ENCODE data around the gene GPATCH8. TPM values are rescaled to one million over a fixed set of nuclear protein-coding genes. Genes with fewer than 3 reads are reported as not detected.
"Not testable (repeated sequence)": the region's sequence is repeated elsewhere in the genome, so short reads cannot be mapped to it uniquely, and the experiment has no call there.

Gene GPATCH8
- total and polyA plus RNA-seq, 9 of the 15 experiments (the other 6 are each of a cell fraction or from before 2014, with no cell fraction given), result 10.6 to 29.6 (median 13.2) TPM

GRCh38 chr17:44511241-44512134 lies 8.3 kb upstream of the GPATCH8 start (continued):
- TF ChIP-seq REST (IDR thresholded peaks at IDR 0.05; ENCODE audit: borderline replicate concordance), result peak; percentile 82
- TF ChIP-seq REST (CRISPR knock-in tag; IDR thresholded peaks at IDR 0.05; ENCODE audit: low read depth), result not testable (repeated sequence)
- TF ChIP-seq ARID3A (IDR thresholded peaks at IDR 0.05; ENCODE audit: borderline replicate concordance, low read depth, low read length), result peak; percentile 51; the same call in 1 of the 2 replicates
- TF ChIP-seq KDM5B (IDR thresholded peaks at IDR 0.05; ENCODE audit: insufficient replicate concordance, low read depth, low read length), result peak; percentile 21
- peak; percentile 27 to 57 for TF ChIP-seq E2F6 (IDR thresholded peaks at IDR 0.05; ENCODE audit: borderline replicate concordance in 1 of 2, extremely low read depth in 1 of 2, insufficient read depth in 1 of 2, insufficient read length in 1 of 2, low read depth in 1 of 2, low read length in 1 of 2, poor library complexity in 1 of 2, severe bottlenecking in 1 of 2)
- TF ChIP-seq ZNF592 (IDR thresholded peaks at IDR 0.05), result peak; percentile 78
- TF ChIP-seq HDAC2 (IDR thresholded peaks at IDR 0.05), result peak; percentile 68; the same call in 1 of the 2 replicates
- peak; percentile 41; the same call in 1 of the 2 replicates for TF ChIP-seq PHF8 (IDR thresholded peaks at IDR 0.05; ENCODE audit: borderline replicate concordance, low read length)
- TF ChIP-seq ETV1 (tag; conservative IDR thresholded peaks at IDR 0.05; ENCODE audit: low read depth), result 0 out of 2 replicates have a peak, but pooled peaks have one; percentile 6

Data from K562 (cell line).